ENCODE measurements around the gene SSUH2. TPM values are rescaled to one million over a fixed set of nuclear protein-coding genes. Genes with fewer than 3 reads are reported as not detected.
"Not testable (repeated sequence)": the region's sequence is repeated elsewhere in the genome, so short reads cannot be mapped to it uniquely, and the experiment has no call there.

The SSUH2 gene
- total and polyA plus RNA-seq, 12 donors: 0.12 to 1.3 (median 0.61) TPM; not detected in 3

- TF ChIP-seq POLR2A (IDR thresholded peaks at IDR 0.05) (no peak), CTCF (IDR thresholded peaks at IDR 0.05) (no peak)
- DNase-seq: no peak
- no peak overlapping the region for H3K4me3 ChIP-seq
- H3K9me3 ChIP-seq (replicated peaks in 1 of 3): no peaks in the 10 kb centered on the region
- no peak overlapping the region for H3K27ac ChIP-seq
- H3K27me3 ChIP-seq: no peaks in the 10 kb centered on the region
- no peaks in the 10 kb centered on the region for H3K36me3 ChIP-seq (replicated peaks in 1 of 2)
- intact Hi-C loops (cut with DNase I): no loop called here
- no peaks in the 10 kb centered on the region for H3K4me1 ChIP-seq (replicated peaks in 1 of 2)
- 76 to 87% (median 81%) methylated on average over 3 of the region's 3 CpGs for WGBS, 4 donors
Measured at GRCh38 chr3:8581373-8581772, 63.2 kb downstream of the SSUH2 start.

GRCh38 chr3:8580434-8580833, 64.2 kb downstream of the SSUH2 start:
- DNase-seq; H3K27me3 ChIP-seq; H3K9me3 ChIP-seq (replicated peaks in 1 of 3); H3K36me3 ChIP-seq (replicated peaks in 1 of 2); H3K4me1 ChIP-seq (replicated peaks in 1 of 2); intact Hi-C loops (cut with DNase I); H3K4me3 ChIP-seq; H3K27ac ChIP-seq: not testable (repeated sequence)
- WGBS, 4 donors: 56 to 75% (median 64%) methylated on average over 5 of the region's 5 CpGs

GRCh38 chr3:8579943-8580342, 64.7 kb downstream of the SSUH2 start:
- no peak for DNase-seq
- 76 to 86% (median 83%) methylated on average over 5 of the region's 5 CpGs for WGBS, 4 donors
- intact Hi-C loops (cut with DNase I): no loop called here
- TF ChIP-seq POLR2A (IDR thresholded peaks at IDR 0.05): no peak
- TF ChIP-seq CTCF (IDR thresholded peaks at IDR 0.05): no peak
- no peak overlapping the region for H3K27ac ChIP-seq
- H3K4me3 ChIP-seq: no peak overlapping the region
- H3K4me1 ChIP-seq (replicated peaks in 1 of 2): peaks cover 0 to 9% of the 10 kb centered on the region in 2 donors
- no peaks in the 10 kb centered on the region for H3K27me3 ChIP-seq
- no peaks in the 10 kb centered on the region for H3K9me3 ChIP-seq (replicated peaks in 1 of 3)
- H3K36me3 ChIP-seq (replicated peaks in 1 of 2): no peaks in the 10 kb centered on the region

- Histone ChIP-seq H3K9me3 (replicated peaks in 1 of 3) (no peaks in the 10 kb centered on the region), H3K4me3 (no peak overlapping the region), H3K27ac (no peak overlapping the region), H3K36me3 (replicated peaks in 1 of 2) (no peaks in the 10 kb centered on the region), H3K4me1 (replicated peaks in 1 of 2) (peaks cover 0 to 11% of the 10 kb centered on the region in 2 donors), H3K27me3 (no peaks in the 10 kb centered on the region)
- WGBS, 4 donors: 54 to 68% (median 64%) methylated on average over 5 of the region's 5 CpGs
- TF ChIP-seq CTCF (IDR thresholded peaks at IDR 0.05) (no peak), POLR2A (IDR thresholded peaks at IDR 0.05) (no peak)
- DNase-seq: no peak
- intact Hi-C loops (cut with DNase I): no loop called here
Measured at GRCh38 chr3:8579096-8579495, 65.5 kb downstream of the SSUH2 start.

- Histone ChIP-seq H3K4me3 (no peak overlapping the region), H3K27ac (no peak overlapping the region), H3K9me3 (replicated peaks in 1 of 3) (no peaks in the 10 kb centered on the region), H3K36me3 (replicated peaks in 1 of 2) (no peaks in the 10 kb centered on the region), H3K4me1 (replicated peaks in 1 of 2) (peaks cover 0 to 11% of the 10 kb centered on the region in 2 donors), H3K27me3 (no peaks in the 10 kb centered on the region)
- no peak for TF ChIP-seq CTCF (IDR thresholded peaks at IDR 0.05)
- no peak for TF ChIP-seq POLR2A (IDR thresholded peaks at IDR 0.05)
- intact Hi-C loops (cut with DNase I): no loop called here
- 85 to 91% (median 89%) methylated on average over 4 of the region's 4 CpGs for WGBS, 4 donors
- no peak for DNase-seq
Measured at GRCh38 chr3:8578282-8578681, 66.3 kb downstream of the SSUH2 start.

All from adrenal gland (tissue), 12 donors.